ENCODE measurements around the gene CX3CL1. TPM values are rescaled to one million over a fixed set of nuclear protein-coding genes. Genes with fewer than 3 reads are reported as not detected.

Gene CX3CL1
- total and polyA plus RNA-seq, 10 of the 15 experiments (the other 5 are each of a cell fraction or from before 2014, with no cell fraction given), result 0.03 to 1.2 (median 0.46) TPM

DNA sequence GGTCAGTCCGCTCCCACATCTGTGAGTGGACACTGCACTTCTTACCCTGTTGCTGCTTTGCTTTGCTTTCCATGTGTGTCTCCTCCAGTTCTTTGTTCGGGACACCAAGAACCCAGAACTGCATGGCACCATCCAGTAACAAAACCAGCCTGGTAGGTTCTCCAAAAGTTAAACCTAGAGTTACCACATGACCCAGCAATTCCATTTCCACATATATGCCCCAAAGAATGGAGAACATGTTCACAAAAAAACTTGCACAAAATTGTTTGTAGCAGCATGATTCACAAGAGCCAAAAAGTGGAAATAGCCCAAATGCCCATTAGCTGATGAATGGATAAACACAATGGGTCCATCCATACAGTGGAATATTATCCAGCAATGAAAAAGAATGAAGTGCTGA, 24.0 kb upstream of the CX3CL1 start:
- intact Hi-C loops (cut with micrococcal nuclease; ENCODE audit: unreplicated experiment), result loop anchor here (10.0 kb wide), 1 partner anchor 256 kb away; no protein-coding TSS in a partner anchor
- SMC1A ChIA-PET (ENCODE audit: uncharacterized antibody, unreplicated experiment), result interaction anchor here (0.9 to 2.3 kb wide), 5 partner anchors 21 to 69 kb away, joined by 3 to 14 read pairs (median 5); no protein-coding TSS in a partner anchor
- H3K27me3 ChIP-seq (replicated peaks in 1 of 2; ENCODE audit: control insufficient read depth in 2 of 2, insufficient read depth in 2 of 2, low read length in 1 of 2), result no peaks in the 10 kb centered on the region
- no peak overlapping the region for H3K4me2 ChIP-seq (ENCODE audit: control insufficient read depth, insufficient read depth)
- 73% methylated on average over 2 of the region's 2 CpGs for WGBS (ENCODE audit: insufficient coverage, insufficient replicate concordance, low lambda C conversion rate, missing lambda C conversion rate)
- in situ Hi-C loops (cut with MboI), result no loop called here
- H3K36me3 ChIP-seq (ENCODE audit: control insufficient read depth in 2 of 2, insufficient read depth in 2 of 2, low read length in 1 of 2), result no peaks in the 10 kb centered on the region
- FAIRE-seq (no peak), ATAC-seq (no peak), DNase-seq (ENCODE audit: low read depth, low spot score) (no peak)
- RAD21 ChIA-PET (ENCODE audit: unreplicated experiment), result interaction anchor here (1.7 to 2.1 kb wide), 3 partner anchors 11 to 69 kb away, joined by 4 to 9 read pairs (median 6); no protein-coding TSS in a partner anchor
- no peaks in the 10 kb centered on the region for H3K79me2 ChIP-seq (ENCODE audit: control insufficient read depth, insufficient read depth, low read length)
- no peak overlapping the region for H2AFZ ChIP-seq (ENCODE audit: control insufficient read depth, low read depth, low read length)
- no TSS peak for BruUV-seq (replicated peaks)
- no peaks in the 10 kb centered on the region for H4K20me1 ChIP-seq (ENCODE audit: control insufficient read depth, insufficient read depth)
- no peak overlapping the region for H3K27ac ChIP-seq (ENCODE audit: control insufficient read depth, insufficient read depth)
- no peak overlapping the region for H3K4me3 ChIP-seq
- H3K9ac ChIP-seq (ENCODE audit: control insufficient read depth, insufficient read depth, low read length), result no peak overlapping the region
- POLR2A ChIA-PET, result interaction anchor here (1.1 kb wide), 1 partner anchor 195 kb away, joined by 3 read pairs; the partner anchor contains the start of gene ADGRG5
- no peaks in the 10 kb centered on the region; the same call in 1 of the 3 replicates for H3K9me3 ChIP-seq (replicated peaks; ENCODE audit: control insufficient read depth, insufficient read depth, low read length)
- CTCF ChIA-PET, result interaction anchor here (0.6 to 2.1 kb wide), 4 partner anchors 12 to 190 kb away, joined by 3 to 17 read pairs (median 5); no protein-coding TSS in a partner anchor
- peaks cover 32% of the 10 kb centered on the region for H3K4me1 ChIP-seq (ENCODE audit: control insufficient read depth, insufficient read depth, low read length)
- TF ChIP-seq NR2C1 (IDR thresholded peaks at IDR 0.05), result no peak
- TF ChIP-seq RCOR1 (conservative IDR thresholded peaks at IDR 0.05; ENCODE audit: low read depth, low read length), result no peak
- no peak for TF ChIP-seq SUPT20H (IDR thresholded peaks at IDR 0.05; ENCODE audit: borderline replicate concordance, control insufficient read depth, low read depth, low read length)
- TF ChIP-seq KDM1A (IDR thresholded peaks at IDR 0.05; ENCODE audit: borderline replicate concordance), result no peak
- no peak for TF ChIP-seq RFX5 (IDR thresholded peaks at IDR 0.05; ENCODE audit: low read depth, low read length)
- TF ChIP-seq, protein P1, sequence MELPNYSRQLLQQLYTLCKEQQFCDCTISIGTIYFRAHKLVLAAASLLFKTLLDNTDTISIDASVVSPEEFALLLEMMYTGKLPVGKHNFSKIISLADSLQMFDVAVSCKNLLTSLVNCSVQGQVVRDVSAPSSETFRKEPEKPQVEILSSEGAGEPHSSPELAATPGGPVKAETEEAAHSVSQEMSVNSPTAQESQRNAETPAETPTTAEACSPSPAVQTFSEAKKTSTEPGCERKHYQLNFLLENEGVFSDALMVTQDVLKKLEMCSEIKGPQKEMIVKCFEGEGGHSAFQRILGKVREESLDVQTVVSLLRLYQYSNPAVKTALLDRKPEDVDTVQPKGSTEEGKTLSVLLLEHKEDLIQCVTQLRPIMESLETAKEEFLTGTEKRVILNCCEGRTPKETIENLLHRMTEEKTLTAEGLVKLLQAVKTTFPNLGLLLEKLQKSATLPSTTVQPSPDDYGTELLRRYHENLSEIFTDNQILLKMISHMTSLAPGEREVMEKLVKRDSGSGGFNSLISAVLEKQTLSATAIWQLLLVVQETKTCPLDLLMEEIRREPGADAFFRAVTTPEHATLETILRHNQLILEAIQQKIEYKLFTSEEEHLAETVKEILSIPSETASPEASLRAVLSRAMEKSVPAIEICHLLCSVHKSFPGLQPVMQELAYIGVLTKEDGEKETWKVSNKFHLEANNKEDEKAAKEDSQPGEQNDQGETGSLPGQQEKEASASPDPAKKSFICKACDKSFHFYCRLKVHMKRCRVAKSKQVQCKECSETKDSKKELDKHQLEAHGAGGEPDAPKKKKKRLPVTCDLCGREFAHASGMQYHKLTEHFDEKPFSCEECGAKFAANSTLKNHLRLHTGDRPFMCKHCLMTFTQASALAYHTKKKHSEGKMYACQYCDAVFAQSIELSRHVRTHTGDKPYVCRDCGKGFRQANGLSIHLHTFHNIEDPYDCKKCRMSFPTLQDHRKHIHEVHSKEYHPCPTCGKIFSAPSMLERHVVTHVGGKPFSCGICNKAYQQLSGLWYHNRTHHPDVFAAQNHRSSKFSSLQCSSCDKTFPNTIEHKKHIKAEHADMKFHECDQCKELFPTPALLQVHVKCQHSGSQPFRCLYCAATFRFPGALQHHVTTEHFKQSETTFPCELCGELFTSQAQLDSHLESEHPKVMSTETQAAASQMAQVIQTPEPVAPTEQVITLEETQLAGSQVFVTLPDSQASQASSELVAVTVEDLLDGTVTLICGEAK (IDR thresholded peaks at IDR 0.05; ENCODE audit: borderline replicate concordance), result no peak
- TF ChIP-seq, protein P2, sequence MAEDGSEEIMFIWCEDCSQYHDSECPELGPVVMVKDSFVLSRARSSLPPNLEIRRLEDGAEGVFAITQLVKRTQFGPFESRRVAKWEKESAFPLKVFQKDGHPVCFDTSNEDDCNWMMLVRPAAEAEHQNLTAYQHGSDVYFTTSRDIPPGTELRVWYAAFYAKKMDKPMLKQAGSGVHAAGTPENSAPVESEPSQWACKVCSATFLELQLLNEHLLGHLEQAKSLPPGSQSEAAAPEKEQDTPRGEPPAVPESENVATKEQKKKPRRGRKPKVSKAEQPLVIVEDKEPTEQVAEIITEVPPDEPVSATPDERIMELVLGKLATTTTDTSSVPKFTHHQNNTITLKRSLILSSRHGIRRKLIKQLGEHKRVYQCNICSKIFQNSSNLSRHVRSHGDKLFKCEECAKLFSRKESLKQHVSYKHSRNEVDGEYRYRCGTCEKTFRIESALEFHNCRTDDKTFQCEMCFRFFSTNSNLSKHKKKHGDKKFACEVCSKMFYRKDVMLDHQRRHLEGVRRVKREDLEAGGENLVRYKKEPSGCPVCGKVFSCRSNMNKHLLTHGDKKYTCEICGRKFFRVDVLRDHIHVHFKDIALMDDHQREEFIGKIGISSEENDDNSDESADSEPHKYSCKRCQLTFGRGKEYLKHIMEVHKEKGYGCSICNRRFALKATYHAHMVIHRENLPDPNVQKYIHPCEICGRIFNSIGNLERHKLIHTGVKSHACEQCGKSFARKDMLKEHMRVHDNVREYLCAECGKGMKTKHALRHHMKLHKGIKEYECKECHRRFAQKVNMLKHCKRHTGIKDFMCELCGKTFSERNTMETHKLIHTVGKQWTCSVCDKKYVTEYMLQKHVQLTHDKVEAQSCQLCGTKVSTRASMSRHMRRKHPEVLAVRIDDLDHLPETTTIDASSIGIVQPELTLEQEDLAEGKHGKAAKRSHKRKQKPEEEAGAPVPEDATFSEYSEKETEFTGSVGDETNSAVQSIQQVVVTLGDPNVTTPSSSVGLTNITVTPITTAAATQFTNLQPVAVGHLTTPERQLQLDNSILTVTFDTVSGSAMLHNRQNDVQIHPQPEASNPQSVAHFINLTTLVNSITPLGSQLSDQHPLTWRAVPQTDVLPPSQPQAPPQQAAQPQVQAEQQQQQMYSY (CRISPR knock-in tag; IDR thresholded peaks at IDR 0.05), result no peak
- TF ChIP-seq MTA3 (IDR thresholded peaks at IDR 0.05; ENCODE audit: borderline replicate concordance, low read length), result no peak
- TF ChIP-seq ESRRA (IDR thresholded peaks at IDR 0.05; ENCODE audit: low read length), result no peak
